HepG2 (cell line): ENCODE results near the gene SMIM21.

Source experiments
- EP300 ChIP-seq, 3 experiments: sonication (generic) in 1 of 3; formaldehyde crosslinking in 1 of 3; IDR thresholded peaks; 2 replicates each; pipeline versions ENCODE4 v1.5.1 to v1.6.1; 2011 to 2020; ENCODE audit warnings: low read depth in 2 of 3, low read length in 2 of 3, borderline replicate concordance in 1 of 3, improper control_type of control experiment in 1 of 3, mild to moderate bottlenecking in 1 of 3, missing genetic modification reagents in 1 of 3, moderate library complexity in 1 of 3
- KDM2A ChIP-seq: sonication (generic); formaldehyde crosslinking; IDR thresholded peaks from 2 replicates; pipeline ENCODE4 v1.4.0; 2020; ENCODE audit warnings: low read depth, missing genetic modification reagents, borderline replicate concordance
- POLR2AphosphoS5 ChIP-seq: IDR thresholded peaks from 2 replicates; pipeline ENCODE4 v1.6.1; 2012; ENCODE audit warnings: low read depth, low read length
- ZKSCAN5 ChIP-seq: sonication (generic); formaldehyde crosslinking; IDR thresholded peaks from 2 replicates; pipeline ENCODE4 v1.5.1; 2020; ENCODE audit warnings: mild to moderate bottlenecking, missing genetic modification reagents
- ZNF282 ChIP-seq: fragments of 450-650 bp; IDR thresholded peaks from 2 replicates; pipeline ENCODE4 v1.6.1; 2018; ENCODE audit not compliant: partially characterized antibody
- TF ChIP-seq, protein P1 (sequence below): sonication (generic); formaldehyde crosslinking; IDR thresholded peaks from 2 replicates; pipeline ENCODE4 v1.4.0; 2020; ENCODE audit warnings: missing genetic modification reagents
- TF ChIP-seq, protein P2 (sequence below): sonication (generic); formaldehyde crosslinking; IDR thresholded peaks from 2 replicates; pipeline ENCODE4 v1.5.0; 2020; ENCODE audit warnings: mild to moderate bottlenecking, missing genetic modification reagents, moderate library complexity
- TF ChIP-seq, protein P3 (sequence below): sonication (generic); formaldehyde crosslinking; IDR thresholded peaks from 2 replicates; pipeline ENCODE4 v1.4.0; 2020; ENCODE audit warnings: mild to moderate bottlenecking, missing genetic modification reagents
- TF ChIP-seq, protein P4 (sequence below): sonication (generic); formaldehyde crosslinking; IDR thresholded peaks from 2 replicates; pipeline ENCODE4 v1.8.1; 2023; ENCODE audit warnings: missing genetic modification reagents, inconsistent platforms, borderline replicate concordance
- TF ChIP-seq, protein P5 (sequence below): sonication (generic); formaldehyde crosslinking; IDR thresholded peaks from 2 replicates; pipeline ENCODE4 v1.4.0; 2020; ENCODE audit warnings: missing genetic modification reagents

DNA sequence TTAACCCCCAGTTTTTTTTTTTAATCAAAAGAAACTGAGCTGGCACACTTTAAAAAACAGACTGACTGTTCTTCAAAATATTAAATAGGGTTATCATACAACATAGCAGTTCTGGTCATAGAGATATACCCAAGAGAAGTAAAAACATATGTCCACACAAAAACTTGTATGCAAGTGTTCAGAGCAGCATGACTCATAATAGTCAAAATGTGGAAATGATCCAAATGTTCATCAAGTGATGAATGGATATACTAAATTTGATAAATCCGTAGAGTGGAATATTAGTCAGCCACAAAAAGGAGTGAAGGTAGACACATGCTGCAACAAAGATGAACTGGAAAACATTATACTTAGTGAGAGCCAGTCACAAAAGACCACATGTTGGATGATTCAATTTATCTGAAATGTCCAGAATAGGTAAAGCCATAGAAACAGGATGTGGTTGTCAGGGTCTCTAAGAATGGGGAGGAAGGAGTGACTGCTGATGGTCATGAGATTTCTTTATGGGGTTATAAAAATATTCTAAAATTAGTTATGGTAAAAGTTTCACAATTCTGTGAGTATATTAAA lies 5.1 kb downstream of the SMIM21 start:
- TF ChIP-seq, protein P1, sequence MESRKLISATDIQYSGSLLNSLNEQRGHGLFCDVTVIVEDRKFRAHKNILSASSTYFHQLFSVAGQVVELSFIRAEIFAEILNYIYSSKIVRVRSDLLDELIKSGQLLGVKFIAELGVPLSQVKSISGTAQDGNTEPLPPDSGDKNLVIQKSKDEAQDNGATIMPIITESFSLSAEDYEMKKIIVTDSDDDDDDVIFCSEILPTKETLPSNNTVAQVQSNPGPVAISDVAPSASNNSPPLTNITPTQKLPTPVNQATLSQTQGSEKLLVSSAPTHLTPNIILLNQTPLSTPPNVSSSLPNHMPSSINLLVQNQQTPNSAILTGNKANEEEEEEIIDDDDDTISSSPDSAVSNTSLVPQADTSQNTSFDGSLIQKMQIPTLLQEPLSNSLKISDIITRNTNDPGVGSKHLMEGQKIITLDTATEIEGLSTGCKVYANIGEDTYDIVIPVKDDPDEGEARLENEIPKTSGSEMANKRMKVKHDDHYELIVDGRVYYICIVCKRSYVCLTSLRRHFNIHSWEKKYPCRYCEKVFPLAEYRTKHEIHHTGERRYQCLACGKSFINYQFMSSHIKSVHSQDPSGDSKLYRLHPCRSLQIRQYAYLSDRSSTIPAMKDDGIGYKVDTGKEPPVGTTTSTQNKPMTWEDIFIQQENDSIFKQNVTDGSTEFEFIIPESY: no peak
- TF ChIP-seq ZNF282 (no peak), EP300 (IDR thresholded peaks at IDR 0.05; ENCODE audit: low read depth in 2 of 2, low read length in 2 of 2) (no peak), EP300 (CRISPR knock-in tag; IDR thresholded peaks at IDR 0.05; ENCODE audit: borderline replicate concordance) (no peak), ZKSCAN5 (CRISPR knock-in tag) (no peak), POLR2AphosphoS5 (no peak), KDM2A (CRISPR knock-in tag) (no peak)
- TF ChIP-seq, protein P2, sequence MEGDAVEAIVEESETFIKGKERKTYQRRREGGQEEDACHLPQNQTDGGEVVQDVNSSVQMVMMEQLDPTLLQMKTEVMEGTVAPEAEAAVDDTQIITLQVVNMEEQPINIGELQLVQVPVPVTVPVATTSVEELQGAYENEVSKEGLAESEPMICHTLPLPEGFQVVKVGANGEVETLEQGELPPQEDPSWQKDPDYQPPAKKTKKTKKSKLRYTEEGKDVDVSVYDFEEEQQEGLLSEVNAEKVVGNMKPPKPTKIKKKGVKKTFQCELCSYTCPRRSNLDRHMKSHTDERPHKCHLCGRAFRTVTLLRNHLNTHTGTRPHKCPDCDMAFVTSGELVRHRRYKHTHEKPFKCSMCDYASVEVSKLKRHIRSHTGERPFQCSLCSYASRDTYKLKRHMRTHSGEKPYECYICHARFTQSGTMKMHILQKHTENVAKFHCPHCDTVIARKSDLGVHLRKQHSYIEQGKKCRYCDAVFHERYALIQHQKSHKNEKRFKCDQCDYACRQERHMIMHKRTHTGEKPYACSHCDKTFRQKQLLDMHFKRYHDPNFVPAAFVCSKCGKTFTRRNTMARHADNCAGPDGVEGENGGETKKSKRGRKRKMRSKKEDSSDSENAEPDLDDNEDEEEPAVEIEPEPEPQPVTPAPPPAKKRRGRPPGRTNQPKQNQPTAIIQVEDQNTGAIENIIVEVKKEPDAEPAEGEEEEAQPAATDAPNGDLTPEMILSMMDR (CRISPR knock-in tag): no peak
- TF ChIP-seq, protein P3, sequence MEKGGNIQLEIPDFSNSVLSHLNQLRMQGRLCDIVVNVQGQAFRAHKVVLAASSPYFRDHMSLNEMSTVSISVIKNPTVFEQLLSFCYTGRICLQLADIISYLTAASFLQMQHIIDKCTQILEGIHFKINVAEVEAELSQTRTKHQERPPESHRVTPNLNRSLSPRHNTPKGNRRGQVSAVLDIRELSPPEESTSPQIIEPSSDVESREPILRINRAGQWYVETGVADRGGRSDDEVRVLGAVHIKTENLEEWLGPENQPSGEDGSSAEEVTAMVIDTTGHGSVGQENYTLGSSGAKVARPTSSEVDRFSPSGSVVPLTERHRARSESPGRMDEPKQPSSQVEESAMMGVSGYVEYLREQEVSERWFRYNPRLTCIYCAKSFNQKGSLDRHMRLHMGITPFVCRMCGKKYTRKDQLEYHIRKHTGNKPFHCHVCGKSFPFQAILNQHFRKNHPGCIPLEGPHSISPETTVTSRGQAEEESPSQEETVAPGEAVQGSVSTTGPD (CRISPR knock-in tag): no peak
- TF ChIP-seq, protein P4, sequence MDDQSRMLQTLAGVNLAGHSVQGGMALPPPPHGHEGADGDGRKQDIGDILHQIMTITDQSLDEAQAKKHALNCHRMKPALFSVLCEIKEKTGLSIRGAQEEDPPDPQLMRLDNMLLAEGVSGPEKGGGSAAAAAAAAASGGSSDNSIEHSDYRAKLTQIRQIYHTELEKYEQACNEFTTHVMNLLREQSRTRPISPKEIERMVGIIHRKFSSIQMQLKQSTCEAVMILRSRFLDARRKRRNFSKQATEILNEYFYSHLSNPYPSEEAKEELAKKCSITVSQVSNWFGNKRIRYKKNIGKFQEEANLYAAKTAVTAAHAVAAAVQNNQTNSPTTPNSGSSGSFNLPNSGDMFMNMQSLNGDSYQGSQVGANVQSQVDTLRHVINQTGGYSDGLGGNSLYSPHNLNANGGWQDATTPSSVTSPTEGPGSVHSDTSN (CRISPR knock-in tag): no peak
- TF ChIP-seq, protein P5, sequence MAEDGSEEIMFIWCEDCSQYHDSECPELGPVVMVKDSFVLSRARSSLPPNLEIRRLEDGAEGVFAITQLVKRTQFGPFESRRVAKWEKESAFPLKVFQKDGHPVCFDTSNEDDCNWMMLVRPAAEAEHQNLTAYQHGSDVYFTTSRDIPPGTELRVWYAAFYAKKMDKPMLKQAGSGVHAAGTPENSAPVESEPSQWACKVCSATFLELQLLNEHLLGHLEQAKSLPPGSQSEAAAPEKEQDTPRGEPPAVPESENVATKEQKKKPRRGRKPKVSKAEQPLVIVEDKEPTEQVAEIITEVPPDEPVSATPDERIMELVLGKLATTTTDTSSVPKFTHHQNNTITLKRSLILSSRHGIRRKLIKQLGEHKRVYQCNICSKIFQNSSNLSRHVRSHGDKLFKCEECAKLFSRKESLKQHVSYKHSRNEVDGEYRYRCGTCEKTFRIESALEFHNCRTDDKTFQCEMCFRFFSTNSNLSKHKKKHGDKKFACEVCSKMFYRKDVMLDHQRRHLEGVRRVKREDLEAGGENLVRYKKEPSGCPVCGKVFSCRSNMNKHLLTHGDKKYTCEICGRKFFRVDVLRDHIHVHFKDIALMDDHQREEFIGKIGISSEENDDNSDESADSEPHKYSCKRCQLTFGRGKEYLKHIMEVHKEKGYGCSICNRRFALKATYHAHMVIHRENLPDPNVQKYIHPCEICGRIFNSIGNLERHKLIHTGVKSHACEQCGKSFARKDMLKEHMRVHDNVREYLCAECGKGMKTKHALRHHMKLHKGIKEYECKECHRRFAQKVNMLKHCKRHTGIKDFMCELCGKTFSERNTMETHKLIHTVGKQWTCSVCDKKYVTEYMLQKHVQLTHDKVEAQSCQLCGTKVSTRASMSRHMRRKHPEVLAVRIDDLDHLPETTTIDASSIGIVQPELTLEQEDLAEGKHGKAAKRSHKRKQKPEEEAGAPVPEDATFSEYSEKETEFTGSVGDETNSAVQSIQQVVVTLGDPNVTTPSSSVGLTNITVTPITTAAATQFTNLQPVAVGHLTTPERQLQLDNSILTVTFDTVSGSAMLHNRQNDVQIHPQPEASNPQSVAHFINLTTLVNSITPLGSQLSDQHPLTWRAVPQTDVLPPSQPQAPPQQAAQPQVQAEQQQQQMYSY (CRISPR knock-in tag): no peak
